ENCODE data around the gene NOCT. TPM values are rescaled to one million over a fixed set of nuclear protein-coding genes. Genes with fewer than 3 reads are reported as not detected.

NOCT gene
- total RNA-seq, 1 experiment from 2014 or later: 43.4 TPM

DNA sequence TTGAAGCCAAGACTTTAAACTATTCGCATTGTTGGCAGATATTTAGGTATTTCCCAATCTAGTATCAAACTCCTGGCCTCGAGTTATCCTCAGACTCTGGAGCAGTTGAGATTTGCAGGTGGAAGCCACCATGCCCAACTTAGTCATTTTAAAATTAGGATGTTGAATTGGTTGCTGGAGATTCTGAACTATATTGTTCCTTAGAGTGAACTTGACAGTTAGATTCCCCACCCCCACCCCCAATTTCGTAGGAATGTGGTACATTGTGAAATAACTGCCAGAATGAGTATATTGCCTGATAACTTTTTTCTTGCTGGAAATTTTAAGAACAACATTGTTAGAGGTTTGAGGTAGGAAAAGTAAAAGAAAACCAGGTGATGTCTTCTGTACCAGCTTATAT, 2.3 kb downstream of the NOCT start (continued):
- TF ChIP-seq, protein P1, sequence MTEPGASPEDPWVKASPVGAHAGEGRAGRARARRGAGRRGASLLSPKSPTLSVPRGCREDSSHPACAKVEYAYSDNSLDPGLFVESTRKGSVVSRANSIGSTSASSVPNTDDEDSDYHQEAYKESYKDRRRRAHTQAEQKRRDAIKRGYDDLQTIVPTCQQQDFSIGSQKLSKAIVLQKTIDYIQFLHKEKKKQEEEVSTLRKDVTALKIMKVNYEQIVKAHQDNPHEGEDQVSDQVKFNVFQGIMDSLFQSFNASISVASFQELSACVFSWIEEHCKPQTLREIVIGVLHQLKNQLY (CRISPR knock-in tag; IDR thresholded peaks at IDR 0.05): no peak

GRCh38 chr4:139018501-139018900, 2.9 kb downstream of the NOCT start:
- Mint-ChIP-seq H3K4me3 (peak overlapping the region; percentile 59), H3K36me3 (peaks cover 7% of the 10 kb centered on the region), H3K27ac (peak overlapping the region; percentile 88), H3K27me3 (ENCODE audit: low read depth) (no peaks in the 10 kb centered on the region), H3K4me1 (peaks cover 70% of the 10 kb centered on the region), H3K9me3 (no peaks in the 10 kb centered on the region)
- TF ChIP-seq CREB1 (CRISPR knock-in tag; IDR thresholded peaks at IDR 0.05) (no peak), E2F1 (CRISPR knock-in tag; IDR thresholded peaks at IDR 0.05) (no peak), ZNF232 (CRISPR knock-in tag; IDR thresholded peaks at IDR 0.05) (no peak), PRRX2 (CRISPR knock-in tag; IDR thresholded peaks at IDR 0.05) (no peak), NFATC4 (CRISPR knock-in tag; IDR thresholded peaks at IDR 0.05) (no peak), FOXK1 (CRISPR knock-in tag; IDR thresholded peaks at IDR 0.05) (no peak), AFF4 (CRISPR knock-in tag; IDR thresholded peaks at IDR 0.05; ENCODE audit: borderline replicate concordance) (no peak), ZNF423 (CRISPR knock-in tag; IDR thresholded peaks at IDR 0.05) (no peak), ELF4 (CRISPR knock-in tag; IDR thresholded peaks at IDR 0.05; ENCODE audit: low read depth) (no peak), ZMAT4 (CRISPR knock-in tag; IDR thresholded peaks at IDR 0.05) (no peak), GABPB1 (CRISPR knock-in tag; IDR thresholded peaks at IDR 0.05) (no peak), RELA (CRISPR knock-in tag; IDR thresholded peaks at IDR 0.05; ENCODE audit: borderline replicate concordance) (no peak)
- TF ChIP-seq, protein P2, sequence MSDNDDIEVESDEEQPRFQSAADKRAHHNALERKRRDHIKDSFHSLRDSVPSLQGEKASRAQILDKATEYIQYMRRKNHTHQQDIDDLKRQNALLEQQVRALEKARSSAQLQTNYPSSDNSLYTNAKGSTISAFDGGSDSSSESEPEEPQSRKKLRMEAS (CRISPR knock-in tag; IDR thresholded peaks at IDR 0.05): no peak
- TF ChIP-seq, protein P3, sequence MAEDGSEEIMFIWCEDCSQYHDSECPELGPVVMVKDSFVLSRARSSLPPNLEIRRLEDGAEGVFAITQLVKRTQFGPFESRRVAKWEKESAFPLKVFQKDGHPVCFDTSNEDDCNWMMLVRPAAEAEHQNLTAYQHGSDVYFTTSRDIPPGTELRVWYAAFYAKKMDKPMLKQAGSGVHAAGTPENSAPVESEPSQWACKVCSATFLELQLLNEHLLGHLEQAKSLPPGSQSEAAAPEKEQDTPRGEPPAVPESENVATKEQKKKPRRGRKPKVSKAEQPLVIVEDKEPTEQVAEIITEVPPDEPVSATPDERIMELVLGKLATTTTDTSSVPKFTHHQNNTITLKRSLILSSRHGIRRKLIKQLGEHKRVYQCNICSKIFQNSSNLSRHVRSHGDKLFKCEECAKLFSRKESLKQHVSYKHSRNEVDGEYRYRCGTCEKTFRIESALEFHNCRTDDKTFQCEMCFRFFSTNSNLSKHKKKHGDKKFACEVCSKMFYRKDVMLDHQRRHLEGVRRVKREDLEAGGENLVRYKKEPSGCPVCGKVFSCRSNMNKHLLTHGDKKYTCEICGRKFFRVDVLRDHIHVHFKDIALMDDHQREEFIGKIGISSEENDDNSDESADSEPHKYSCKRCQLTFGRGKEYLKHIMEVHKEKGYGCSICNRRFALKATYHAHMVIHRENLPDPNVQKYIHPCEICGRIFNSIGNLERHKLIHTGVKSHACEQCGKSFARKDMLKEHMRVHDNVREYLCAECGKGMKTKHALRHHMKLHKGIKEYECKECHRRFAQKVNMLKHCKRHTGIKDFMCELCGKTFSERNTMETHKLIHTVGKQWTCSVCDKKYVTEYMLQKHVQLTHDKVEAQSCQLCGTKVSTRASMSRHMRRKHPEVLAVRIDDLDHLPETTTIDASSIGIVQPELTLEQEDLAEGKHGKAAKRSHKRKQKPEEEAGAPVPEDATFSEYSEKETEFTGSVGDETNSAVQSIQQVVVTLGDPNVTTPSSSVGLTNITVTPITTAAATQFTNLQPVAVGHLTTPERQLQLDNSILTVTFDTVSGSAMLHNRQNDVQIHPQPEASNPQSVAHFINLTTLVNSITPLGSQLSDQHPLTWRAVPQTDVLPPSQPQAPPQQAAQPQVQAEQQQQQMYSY (CRISPR knock-in tag; IDR thresholded peaks at IDR 0.05): no peak
- no peak for DNase-seq (ENCODE audit: low spot score)
- ChIA-PET POLR2A (no interaction called here), CTCF (interaction anchor here (1.2 kb wide), 1 partner anchor 12 kb away, joined by 6 read pairs; no protein-coding TSS in a partner anchor)
- ATAC-seq: no peak
